Activated CD4-positive, alpha-beta T cell treated with anti-CD3 and anti-CD28 coated beads, Interleukin-2, amount 10 ng/mL, durations not matched to agents 7 days and 5 days (primary cell): Measurements from ENCODE around the gene FADS3. TPM values are rescaled to one million over a fixed set of nuclear protein-coding genes. Genes with fewer than 3 reads are reported as not detected.

ENCODE experiments used
- CTCF ChIA-PET: fragments of 350-600 bp; sonication (Branson Sonifier 250); formaldehyde crosslinking; loops from one replicate; lab custom pipeline; 2021; ENCODE audit warnings: antibody characterized with exemption; lab: Charles Lee
- POLR2A ChIA-PET: fragments of 350-600 bp; sonication (Branson Sonifier 250); formaldehyde crosslinking; loops from one replicate; lab custom pipeline; 2021; ENCODE audit warnings: antibody characterized with exemption; lab: Charles Lee
- DNase-seq: peaks from one replicate; pipeline ENCODE4 v3.0.0-alpha.2; 2020
- H3K27ac Mint-ChIP-seq: one replicate; pipeline ENCODE4 v1.8.0; 2021; ENCODE audit warnings: mild to moderate bottlenecking, moderate library complexity, mixed read lengths
- H3K27me3 Mint-ChIP-seq: one replicate; pipeline ENCODE4 v1.8.0; 2021; ENCODE audit warnings: mixed read lengths
- H3K36me3 Mint-ChIP-seq: one replicate; pipeline ENCODE4 v1.8.0; 2021; ENCODE audit warnings: low read depth, mixed read lengths
- H3K4me1 Mint-ChIP-seq: one replicate; pipeline ENCODE4 v1.8.0; 2021; ENCODE audit warnings: mixed read lengths
- H3K4me3 Mint-ChIP-seq: one replicate; pipeline ENCODE4 v1.8.0; 2021; ENCODE audit warnings: mild to moderate bottlenecking, moderate library complexity, mixed read lengths
- H3K9me3 Mint-ChIP-seq: one replicate; pipeline ENCODE4 v1.8.0; 2021; ENCODE audit warnings: mixed read lengths
- total RNA-seq, 2 experiments: library from RNA; stranded (reverse); gene quantifications; one replicate each; pipeline ENCODE4 v1.2.3, GENCODE V29; 2021

Gene FADS3
- total RNA-seq, 2 experiments from 2014 or later, result 2.9 to 3.7 TPM

DNA sequence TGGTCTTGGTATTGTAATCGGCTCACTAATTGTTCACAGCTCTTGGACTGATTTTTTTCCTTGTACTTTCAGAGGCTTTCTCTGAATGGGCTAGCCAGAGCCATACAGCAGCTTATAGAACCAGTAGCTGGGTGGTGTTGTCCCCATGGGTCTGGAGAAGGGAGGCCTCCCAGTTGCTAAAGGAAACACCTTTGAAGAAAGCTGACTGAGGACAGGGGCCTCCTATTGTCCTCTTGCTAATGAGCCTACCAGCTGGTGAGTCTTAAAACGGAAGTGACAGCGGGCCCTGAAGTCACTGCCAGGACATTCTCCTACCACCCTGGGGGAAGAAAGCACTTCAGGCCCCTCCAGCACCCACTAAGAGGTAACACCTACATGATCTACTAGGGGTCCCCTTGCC lies 9.9 kb downstream of the FADS3 start:
- CTCF ChIA-PET, result interaction anchor here (0.6 to 7.9 kb wide), 8 partner anchors 8 to 225 kb away, joined by 3 to 41 read pairs (median 3); no protein-coding TSS in a partner anchor
- Mint-ChIP-seq H3K27me3 (no peaks in the 10 kb centered on the region), H3K9me3 (no peaks in the 10 kb centered on the region), H3K27ac (no peak overlapping the region), H3K4me1 (no peaks in the 10 kb centered on the region), H3K36me3 (no peaks in the 10 kb centered on the region), H3K4me3 (no peak overlapping the region)
- no peak for DNase-seq
- POLR2A ChIA-PET, result no interaction called here

DNA sequence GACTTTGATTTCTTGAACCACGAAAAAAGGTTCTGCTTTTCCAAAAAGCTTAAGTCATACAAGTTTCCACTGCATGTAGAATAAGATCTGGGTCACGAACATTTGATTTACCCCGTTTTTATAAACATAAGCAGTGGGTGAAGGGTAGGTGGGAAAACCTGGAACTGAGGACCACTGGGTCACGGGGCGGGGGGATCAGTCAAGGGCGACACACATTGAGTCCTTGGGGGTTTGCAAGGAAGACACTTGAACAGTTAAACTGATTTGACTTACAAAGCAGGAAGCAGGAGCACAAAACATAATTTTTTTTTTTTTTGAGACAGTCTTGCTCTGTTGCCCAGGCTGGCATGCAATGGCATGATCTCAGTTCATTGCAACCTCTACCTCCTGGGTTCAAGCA lies 10.9 kb downstream of the FADS3 start:
- H3K27me3 Mint-ChIP-seq, result no peaks in the 10 kb centered on the region
- no peaks in the 10 kb centered on the region for H3K9me3 Mint-ChIP-seq
- DNase-seq, result no peak
- H3K4me1 Mint-ChIP-seq, result no peaks in the 10 kb centered on the region
- no peak overlapping the region for H3K4me3 Mint-ChIP-seq
- H3K36me3 Mint-ChIP-seq, result no peaks in the 10 kb centered on the region
- POLR2A ChIA-PET, result no interaction called here
- CTCF ChIA-PET, result interaction anchor here (0.9 to 7.9 kb wide), 3 partner anchors 11 to 186 kb away, joined by 3 to 41 read pairs (median 3); no protein-coding TSS in a partner anchor
- no peak overlapping the region for H3K27ac Mint-ChIP-seq

- Mint-ChIP-seq H3K36me3 (no peaks in the 10 kb centered on the region), H3K27me3 (no peaks in the 10 kb centered on the region), H3K4me3 (no peak overlapping the region), H3K9me3 (no peaks in the 10 kb centered on the region), H3K4me1 (no peaks in the 10 kb centered on the region), H3K27ac (no peak overlapping the region)
- ChIA-PET POLR2A (no interaction called here), CTCF (interaction anchor here (0.9 to 7.9 kb wide), 3 partner anchors 10 to 186 kb away, joined by 3 to 41 read pairs (median 3); no protein-coding TSS in a partner anchor)
- DNase-seq, result no peak
Measured at GRCh38 chr11:61880031-61880430, 11.3 kb downstream of the FADS3 start.

DNA sequence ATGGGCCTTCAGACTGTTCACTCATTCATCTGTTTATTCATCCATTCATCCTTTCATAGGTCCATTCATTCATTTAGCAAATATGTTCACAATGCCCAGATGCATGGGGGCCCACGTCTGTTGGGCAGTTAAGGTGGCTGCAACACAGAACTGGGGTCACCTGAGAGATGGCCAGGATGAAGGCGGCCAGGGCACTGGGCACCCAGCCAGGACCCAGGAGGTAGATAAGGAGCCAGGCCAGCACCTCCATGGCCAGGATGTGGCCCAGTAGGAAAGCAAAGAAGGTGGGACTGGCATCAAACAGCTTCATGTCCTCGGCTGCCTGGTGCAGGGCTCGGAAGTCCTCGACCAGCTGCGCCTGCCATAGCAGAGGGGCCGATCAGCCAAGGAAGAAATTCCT lies 12.2 kb downstream of the FADS3 start:
- no peak overlapping the region for H3K4me3 Mint-ChIP-seq
- ChIA-PET POLR2A (no interaction called here), CTCF (interaction anchor here (1.2 to 7.9 kb wide), 2 partner anchors 10 to 65 kb away, joined by 3 to 41 read pairs; no protein-coding TSS in a partner anchor)
- no peaks in the 10 kb centered on the region for H3K27me3 Mint-ChIP-seq
- H3K9me3 Mint-ChIP-seq, result no peaks in the 10 kb centered on the region
- H3K36me3 Mint-ChIP-seq, result no peaks in the 10 kb centered on the region
- no peak for DNase-seq
- H3K27ac Mint-ChIP-seq, result no peak overlapping the region
- no peaks in the 10 kb centered on the region for H3K4me1 Mint-ChIP-seq

DNA sequence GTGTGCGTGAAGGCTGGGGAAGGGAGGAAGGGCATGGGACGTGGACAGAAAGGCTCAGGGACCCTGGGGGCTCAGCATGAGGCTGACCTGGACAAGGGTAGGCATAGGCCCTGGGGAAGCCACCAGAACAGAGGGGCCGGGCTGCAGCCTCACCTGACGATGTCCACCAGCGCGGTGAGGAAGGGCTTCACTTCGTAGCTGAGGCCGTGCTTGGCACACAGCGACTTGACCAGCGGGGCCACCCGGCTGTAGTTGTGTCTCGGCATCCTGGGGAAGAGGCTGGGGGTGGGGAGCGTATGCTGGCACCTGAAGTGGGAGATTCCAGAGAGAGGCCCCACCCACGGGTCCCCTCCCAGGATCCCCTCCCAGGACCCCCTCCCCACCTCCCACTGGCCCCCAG lies 15.6 kb downstream of the FADS3 start:
- CTCF ChIA-PET, result interaction anchor here (1.5 kb wide), 1 partner anchor 12 kb away, joined by 4 read pairs; no protein-coding TSS in a partner anchor
- Mint-ChIP-seq H3K4me3 (no peak overlapping the region), H3K36me3 (no peaks in the 10 kb centered on the region), H3K4me1 (peaks cover 5% of the 10 kb centered on the region), H3K27me3 (peaks cover 2% of the 10 kb centered on the region), H3K9me3 (no peaks in the 10 kb centered on the region), H3K27ac (no peak overlapping the region)
- POLR2A ChIA-PET, result no interaction called here
- DNase-seq, result no peak

DNA sequence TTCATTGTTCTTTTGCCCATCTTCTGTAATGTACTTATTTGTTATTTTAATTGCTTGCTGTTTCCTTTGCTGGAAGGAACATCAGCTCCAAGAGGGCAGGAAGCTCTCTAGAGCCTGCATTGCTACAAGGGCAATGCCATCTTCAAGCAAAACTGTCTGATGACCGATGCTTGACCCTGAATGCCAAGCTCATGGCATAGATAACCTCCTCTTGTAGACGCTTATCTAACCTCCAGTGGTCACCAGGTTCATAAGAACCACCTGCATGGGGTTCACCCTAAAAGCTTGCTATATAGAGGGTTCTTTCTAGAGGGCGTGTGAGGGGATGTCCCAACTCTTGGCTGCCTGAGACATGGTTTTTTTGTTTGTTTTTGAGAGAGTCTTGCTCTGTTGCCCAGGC lies 16.5 kb downstream of the FADS3 start:
- CTCF ChIA-PET, result interaction anchor here (0.7 kb wide), 1 partner anchor 228 kb away, joined by 3 read pairs; no protein-coding TSS in a partner anchor
- Mint-ChIP-seq H3K27ac (no peak overlapping the region), H3K4me3 (no peak overlapping the region), H3K9me3 (no peaks in the 10 kb centered on the region), H3K27me3 (peaks cover 2% of the 10 kb centered on the region), H3K4me1 (peaks cover 5% of the 10 kb centered on the region), H3K36me3 (no peaks in the 10 kb centered on the region)
- no peak for DNase-seq
- POLR2A ChIA-PET, result no interaction called here

DNA sequence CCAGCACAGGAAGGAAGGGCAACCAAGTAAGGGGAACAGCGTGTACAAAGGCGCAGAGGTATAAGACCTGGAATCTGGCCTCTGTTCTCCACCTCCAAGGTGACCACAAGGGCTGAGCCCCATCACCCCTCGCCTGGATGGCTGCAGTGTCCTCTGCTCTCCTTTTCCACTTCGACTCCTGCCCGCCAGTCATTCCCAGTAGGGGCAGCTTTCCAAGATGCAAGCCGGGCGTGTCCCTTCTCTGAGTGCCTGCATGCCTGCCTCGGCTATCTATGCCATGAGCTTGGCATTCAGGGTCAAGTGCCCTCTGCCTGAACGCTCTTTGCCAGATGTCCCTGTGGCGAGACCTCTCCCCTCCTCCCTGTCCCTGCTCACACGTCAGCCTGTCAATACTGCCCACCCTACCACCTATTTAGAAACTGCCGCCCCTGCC lies 17.0 kb downstream of the FADS3 start:
- DNase-seq, result no peak
- H3K4me1 Mint-ChIP-seq, result peaks cover 5% of the 10 kb centered on the region
- ChIA-PET CTCF (interaction anchor here (0.7 kb wide), 1 partner anchor 228 kb away, joined by 3 read pairs; no protein-coding TSS in a partner anchor), POLR2A (no interaction called here)
- no peak overlapping the region for H3K27ac Mint-ChIP-seq
- H3K36me3 Mint-ChIP-seq, result no peaks in the 10 kb centered on the region
- no peak overlapping the region for H3K4me3 Mint-ChIP-seq
- H3K27me3 Mint-ChIP-seq, result peaks cover 2% of the 10 kb centered on the region
- no peaks in the 10 kb centered on the region for H3K9me3 Mint-ChIP-seq

DNA sequence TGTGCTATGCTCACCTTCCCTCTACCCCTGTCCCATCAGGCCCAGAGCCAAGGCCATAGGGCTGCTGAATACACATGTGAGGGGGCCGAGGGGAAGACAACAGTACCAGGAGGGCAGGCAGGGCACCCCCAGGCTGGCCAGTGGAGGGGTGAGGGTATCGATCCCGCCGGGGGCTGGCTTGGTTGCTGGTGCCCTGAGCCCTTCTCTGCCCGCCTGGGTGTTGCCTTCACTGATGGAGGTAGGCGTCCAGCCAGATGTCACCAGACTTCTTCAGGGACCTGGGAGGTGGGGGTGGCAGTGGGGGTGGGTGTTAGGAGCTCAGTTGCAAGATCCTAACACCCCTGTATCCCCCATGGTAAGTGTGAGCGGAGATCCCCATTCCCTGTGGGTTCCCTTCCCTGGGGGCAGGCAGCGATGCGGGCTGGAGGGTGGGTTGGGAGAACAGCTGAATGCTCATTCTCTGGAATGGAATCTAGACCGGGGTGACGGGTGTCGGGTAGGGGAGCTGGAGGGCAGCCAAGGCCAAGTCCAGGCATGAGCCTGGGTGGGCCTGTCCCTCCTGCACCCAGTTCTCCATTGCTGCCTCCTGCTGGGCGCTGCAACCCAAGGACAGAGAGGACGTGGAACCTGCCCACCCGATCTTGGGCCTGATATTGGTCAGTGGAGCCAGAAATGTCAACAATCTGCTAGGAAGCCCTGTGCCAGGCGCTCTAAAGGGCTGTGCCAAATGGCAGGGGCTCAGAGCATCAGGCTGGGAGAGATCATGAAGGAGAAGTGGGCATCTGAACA lies 17.6 kb downstream of the FADS3 start:
- H3K9me3 Mint-ChIP-seq, result no peaks in the 10 kb centered on the region
- CTCF ChIA-PET, result interaction anchor here (1.7 kb wide), 1 partner anchor 8 kb away, joined by 7 read pairs; no protein-coding TSS in a partner anchor

GRCh38 chr11:61872935-61873565 lies 18.3 kb downstream of the FADS3 start:
- Mint-ChIP-seq H3K4me3 (no peak overlapping the region), H3K9me3 (no peaks in the 10 kb centered on the region), H3K4me1 (peaks cover 5% of the 10 kb centered on the region), H3K27me3 (peaks cover 2% of the 10 kb centered on the region), H3K27ac (no peak overlapping the region), H3K36me3 (no peaks in the 10 kb centered on the region)
- DNase-seq, result no peak
- CTCF ChIA-PET, result interaction anchor here (1.1 to 1.7 kb wide), 2 partner anchors 8 to 74 kb away, joined by 3 to 7 read pairs; no protein-coding TSS in a partner anchor
- POLR2A ChIA-PET, result no interaction called here

More for the DNA sequence above, 17.6 kb downstream of the FADS3 start:
- POLR2A ChIA-PET, result no interaction called here
- no peak overlapping the region for H3K27ac Mint-ChIP-seq
- no peak for DNase-seq
- no peak overlapping the region for H3K4me3 Mint-ChIP-seq
- H3K27me3 Mint-ChIP-seq, result peaks cover 2% of the 10 kb centered on the region
- peaks cover 5% of the 10 kb centered on the region for H3K4me1 Mint-ChIP-seq
- H3K36me3 Mint-ChIP-seq, result no peaks in the 10 kb centered on the region

GRCh38 chr11:61871158-61871597 lies 20.2 kb downstream of the FADS3 start:
- CTCF ChIA-PET, result interaction anchor here (0.6 to 4.1 kb wide), 20 partner anchors 11 to 241 kb away, joined by 3 to 41 read pairs (median 4); partner anchors contain the start of gene FTH1
- DNase-seq, result peak; percentile 63
- Mint-ChIP-seq H3K4me3 (peak overlapping the region; percentile 62), H3K36me3 (no peaks in the 10 kb centered on the region), H3K27ac (no peak overlapping the region), H3K9me3 (no peaks in the 10 kb centered on the region), H3K4me1 (peaks cover 5% of the 10 kb centered on the region), H3K27me3 (peaks cover 2% of the 10 kb centered on the region)
- POLR2A ChIA-PET, result no interaction called here

- Mint-ChIP-seq H3K4me3 (no peak overlapping the region), H3K27me3 (peaks cover 2% of the 10 kb centered on the region), H3K36me3 (peaks cover 2% of the 10 kb centered on the region), H3K4me1 (peaks cover 5% of the 10 kb centered on the region), H3K9me3 (no peaks in the 10 kb centered on the region), H3K27ac (no peak overlapping the region)
- no peak for DNase-seq
- CTCF ChIA-PET, result interaction anchor here (0.7 to 4.1 kb wide), 20 partner anchors 12 to 242 kb away, joined by 3 to 41 read pairs (median 4); partner anchors contain the start of gene FTH1
- POLR2A ChIA-PET, result no interaction called here
Measured at GRCh38 chr11:61870541-61871031, 20.8 kb downstream of the FADS3 start.

DNA sequence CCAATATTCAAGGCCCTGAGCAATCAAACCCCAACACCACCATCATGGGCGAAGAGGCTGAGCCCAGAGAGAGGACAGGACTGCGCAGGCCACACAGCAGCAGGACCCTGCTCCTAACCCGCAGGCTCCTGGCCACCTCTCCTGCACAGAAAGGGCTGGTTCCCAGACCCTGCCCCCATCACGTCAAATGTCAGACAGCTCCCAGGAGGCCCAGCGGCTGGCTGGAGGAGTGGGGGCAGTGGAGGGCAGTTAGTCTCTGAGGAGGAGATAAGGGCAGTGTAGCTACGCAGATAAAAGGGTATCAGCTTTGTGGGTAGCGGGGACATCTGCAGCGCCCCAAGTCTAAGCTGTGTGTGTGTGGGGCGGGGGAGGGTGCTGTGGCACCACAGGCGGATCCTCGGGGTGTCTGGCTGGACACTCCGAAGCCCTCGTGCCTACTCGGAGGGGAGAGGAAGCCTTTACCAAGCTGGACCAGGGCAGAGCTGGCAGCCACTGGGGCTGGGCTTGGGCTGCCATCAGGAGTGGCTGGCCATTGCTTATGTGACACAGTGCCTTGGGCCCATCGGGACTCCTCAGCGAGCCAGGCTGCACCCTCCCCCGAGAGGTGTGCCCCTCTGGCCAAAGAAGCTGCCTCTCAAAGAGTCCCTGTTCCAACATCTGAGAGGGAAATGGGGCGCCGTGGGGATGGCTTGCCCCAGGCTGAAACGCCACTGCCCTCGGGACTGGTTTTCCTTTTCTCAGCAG lies 21.5 kb downstream of the FADS3 start:
- Mint-ChIP-seq H3K9me3 (no peaks in the 10 kb centered on the region), H3K36me3 (peaks cover 6% of the 10 kb centered on the region), H3K27me3 (peaks cover 2% of the 10 kb centered on the region), H3K4me3 (no peak overlapping the region), H3K27ac (no peak overlapping the region), H3K4me1 (peaks cover 5% of the 10 kb centered on the region)
- no peak for DNase-seq
- ChIA-PET CTCF (interaction anchor here (0.7 to 4.1 kb wide), 15 partner anchors 12 to 238 kb away, joined by 3 to 41 read pairs (median 4); partner anchors contain the start of gene FTH1), POLR2A (no interaction called here)
